ENCODE results near the gene ME1.
"Not testable (repeated sequence)": the region's sequence is repeated elsewhere in the genome, so short reads cannot be mapped to it uniquely, and the experiment has no call there.

The ME1 gene

DNA sequence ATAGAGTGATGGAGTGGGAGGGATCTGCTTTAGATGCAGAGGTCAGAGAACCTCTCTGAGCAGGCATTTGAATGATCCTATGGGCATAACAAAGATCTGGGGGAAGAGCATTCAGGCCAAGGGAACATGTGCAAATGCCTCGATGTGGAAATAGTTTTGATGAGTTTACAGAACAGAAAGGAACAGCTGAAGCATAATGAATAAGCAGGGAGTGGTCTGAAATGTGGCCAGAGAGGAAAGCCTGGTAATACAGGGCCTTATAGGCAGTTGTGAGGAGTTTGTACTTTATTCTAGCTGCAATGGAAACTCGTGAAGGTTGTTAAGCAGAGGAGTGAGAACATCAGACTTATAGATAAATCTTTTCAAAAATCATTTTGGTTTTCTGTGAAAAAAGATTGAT is 33.0 kb upstream of the ME1 start:
- Histone ChIP-seq H3K36me3 (ENCODE audit: control insufficient read depth, insufficient read depth, low read length) (no peaks in the 10 kb centered on the region), H4K8ac (ENCODE audit: low read depth, low read length) (no peak overlapping the region), H2BK15ac (replicated peaks; ENCODE audit: low read depth) (no peak overlapping the region), H2AK5ac (ENCODE audit: low read length) (no peak overlapping the region), H3K9ac (ENCODE audit: low read length) (no peak overlapping the region), H3K4me3 (ENCODE audit: low read length) (no peak overlapping the region), H3K4me2 (ENCODE audit: low read length) (no peak overlapping the region), H3K23ac (ENCODE audit: low read length) (peak overlapping the region; percentile 59), H2BK120ac (ENCODE audit: low read depth, low read length) (no peak overlapping the region), H3K79me2 (ENCODE audit: control insufficient read depth, insufficient read depth, low read length) (no peaks in the 10 kb centered on the region), H3K18ac (ENCODE audit: low read length) (peak overlapping the region; percentile 18), H3K56ac (ENCODE audit: low read length) (no peak overlapping the region), H3K4me1 (ENCODE audit: control insufficient read depth, low read depth, low read length) (peaks cover 4% of the 10 kb centered on the region), H3K79me1 (ENCODE audit: low read length) (no peaks in the 10 kb centered on the region), H2BK5ac (ENCODE audit: low read length) (no peak overlapping the region), H3K4ac (ENCODE audit: low read depth, low read length) (no peak overlapping the region), H3K27ac (ENCODE audit: low read depth, low read length) (no peak overlapping the region), H4K5ac (ENCODE audit: low read length) (no peak overlapping the region), H3K27me3 (ENCODE audit: insufficient read depth, low read length, poor library complexity) (no peaks in the 10 kb centered on the region)
- WGBS (ENCODE audit: extremely low coverage, insufficient coverage, low lambda C conversion rate): no CpG with 5 or more reads among the region's 2 CpGs
- DNase-seq: no peak

DNA sequence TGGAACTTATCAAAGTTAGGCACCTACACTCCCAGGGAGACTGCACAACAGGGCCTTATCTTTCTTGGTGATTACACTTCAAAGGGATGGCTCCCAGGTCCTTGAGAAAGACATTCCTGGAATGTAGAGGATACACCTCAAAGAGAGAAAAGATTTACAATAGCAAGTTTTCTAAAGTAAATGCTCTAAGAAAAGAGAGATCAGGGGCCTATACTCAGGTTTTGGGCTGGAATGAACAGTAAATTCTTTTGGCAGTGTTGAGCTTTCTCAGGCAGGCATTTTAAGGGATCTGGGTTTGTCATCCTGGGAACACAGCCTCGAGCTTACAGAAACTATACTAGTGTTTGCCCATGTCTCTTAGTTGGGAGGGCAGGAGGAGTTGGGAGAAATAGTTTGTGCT is 31.7 kb upstream of the ME1 start:
- H3K56ac ChIP-seq (ENCODE audit: low read length): peak overlapping the region; percentile 69
- H4K8ac ChIP-seq (ENCODE audit: low read depth, low read length): no peak overlapping the region
- no peak overlapping the region for H2BK120ac ChIP-seq (ENCODE audit: low read depth, low read length)
- H3K4me1 ChIP-seq (ENCODE audit: control insufficient read depth, low read depth, low read length): peaks cover 4% of the 10 kb centered on the region
- no peaks in the 10 kb centered on the region for H3K36me3 ChIP-seq (ENCODE audit: control insufficient read depth, insufficient read depth, low read length)
- H3K79me2 ChIP-seq (ENCODE audit: control insufficient read depth, insufficient read depth, low read length): no peaks in the 10 kb centered on the region
- no peak overlapping the region for H2BK15ac ChIP-seq (replicated peaks; ENCODE audit: low read depth)
- no peak overlapping the region for H3K4me2 ChIP-seq (ENCODE audit: low read length)
- H3K18ac ChIP-seq (ENCODE audit: low read length): peak overlapping the region; percentile 71
- H2AK5ac ChIP-seq (ENCODE audit: low read length): no peak overlapping the region
- no peak overlapping the region for H2BK5ac ChIP-seq (ENCODE audit: low read length)
- no peak overlapping the region for H3K4me3 ChIP-seq (ENCODE audit: low read length)
- no peak overlapping the region for H4K5ac ChIP-seq (ENCODE audit: low read length)
- no peak overlapping the region for H3K27ac ChIP-seq (ENCODE audit: low read depth, low read length)
- no peak overlapping the region for H3K23ac ChIP-seq (ENCODE audit: low read length)
- H3K9ac ChIP-seq (ENCODE audit: low read length): no peak overlapping the region
- peak; percentile 92 for DNase-seq
- H3K79me1 ChIP-seq (ENCODE audit: low read length): no peaks in the 10 kb centered on the region
- no peaks in the 10 kb centered on the region for H3K27me3 ChIP-seq (ENCODE audit: insufficient read depth, low read length, poor library complexity)
- no CpG with 5 or more reads among the region's 1 CpG for WGBS (ENCODE audit: extremely low coverage, insufficient coverage, low lambda C conversion rate)
- peak overlapping the region; percentile 20 for H3K4ac ChIP-seq (ENCODE audit: low read depth, low read length)

DNA sequence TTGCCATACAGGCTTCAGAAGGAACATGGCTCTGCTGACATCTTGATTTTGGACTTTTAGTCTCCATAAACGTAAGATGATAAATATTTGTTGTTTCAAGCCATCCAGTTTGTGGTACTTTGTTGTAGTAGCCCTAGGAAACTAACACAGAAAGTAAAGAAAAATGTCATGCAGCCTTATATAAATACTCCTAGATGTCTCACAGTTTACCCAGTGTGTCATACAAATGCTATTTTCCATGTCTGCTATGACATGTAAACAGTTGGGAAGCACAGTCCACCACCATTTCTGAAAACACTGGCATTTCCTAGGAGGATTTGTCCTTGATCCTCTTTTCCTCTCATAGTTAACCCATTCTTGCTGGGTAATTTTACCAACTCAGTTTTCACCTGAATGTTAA is 30.6 kb upstream of the ME1 start:
- Histone ChIP-seq H4K8ac (ENCODE audit: low read depth, low read length) (no peak overlapping the region), H2BK15ac (replicated peaks; ENCODE audit: low read depth) (no peak overlapping the region), H3K9ac (ENCODE audit: low read length) (no peak overlapping the region), H3K36me3 (ENCODE audit: control insufficient read depth, insufficient read depth, low read length) (no peaks in the 10 kb centered on the region), H2AK5ac (ENCODE audit: low read length) (no peak overlapping the region), H3K23ac (ENCODE audit: low read length) (no peak overlapping the region), H3K27ac (ENCODE audit: low read depth, low read length) (no peak overlapping the region), H3K4me1 (ENCODE audit: control insufficient read depth, low read depth, low read length) (peaks cover 4% of the 10 kb centered on the region), H4K5ac (ENCODE audit: low read length) (no peak overlapping the region), H3K56ac (ENCODE audit: low read length) (no peak overlapping the region), H3K4me2 (ENCODE audit: low read length) (no peak overlapping the region), H2BK5ac (ENCODE audit: low read length) (no peak overlapping the region), H3K18ac (ENCODE audit: low read length) (peak overlapping the region; percentile 51), H2BK120ac (ENCODE audit: low read depth, low read length) (peak overlapping the region; percentile 67), H3K4me3 (ENCODE audit: low read length) (no peak overlapping the region), H3K79me2 (ENCODE audit: control insufficient read depth, insufficient read depth, low read length) (no peaks in the 10 kb centered on the region), H3K27me3 (ENCODE audit: insufficient read depth, low read length, poor library complexity) (no peaks in the 10 kb centered on the region), H3K79me1 (ENCODE audit: low read length) (no peaks in the 10 kb centered on the region), H3K4ac (ENCODE audit: low read depth, low read length) (no peak overlapping the region)
- DNase-seq: no peak
- no CpG with 5 or more reads among the region's 1 CpG for WGBS (ENCODE audit: extremely low coverage, insufficient coverage, low lambda C conversion rate)

DNA sequence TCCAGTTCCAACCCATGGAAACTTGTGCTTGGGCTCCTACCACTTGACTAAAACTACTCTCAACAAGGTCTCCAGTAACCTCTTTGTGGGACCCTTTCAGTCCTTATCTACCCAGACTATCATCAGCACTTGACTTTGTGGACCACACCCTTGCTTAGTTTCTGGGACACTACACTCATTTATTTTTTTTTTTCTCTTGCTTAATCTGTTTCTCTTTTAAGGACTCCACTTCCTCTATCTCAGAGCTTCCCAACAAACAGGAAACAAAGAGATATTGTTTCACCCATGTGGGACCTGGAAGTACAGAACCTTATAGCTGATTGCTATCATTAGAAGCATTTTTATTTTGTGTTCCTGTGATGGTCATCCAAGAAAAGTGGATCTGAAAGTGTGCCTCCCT is 28.8 kb upstream of the ME1 start:
- peak overlapping the region; percentile 36 for H2BK15ac ChIP-seq (replicated peaks; ENCODE audit: low read depth)
- H3K36me3 ChIP-seq (ENCODE audit: control insufficient read depth, insufficient read depth, low read length): no peaks in the 10 kb centered on the region
- H3K9ac ChIP-seq (ENCODE audit: low read length): no peak overlapping the region
- H3K18ac ChIP-seq (ENCODE audit: low read length): peak overlapping the region; percentile 80
- no peak overlapping the region for H2BK5ac ChIP-seq (ENCODE audit: low read length)
- H2AK5ac ChIP-seq (ENCODE audit: low read length): no peak overlapping the region
- no peaks in the 10 kb centered on the region for H3K27me3 ChIP-seq (ENCODE audit: insufficient read depth, low read length, poor library complexity)
- H3K56ac ChIP-seq (ENCODE audit: low read length): no peak overlapping the region
- H3K4ac ChIP-seq (ENCODE audit: low read depth, low read length): no peak overlapping the region
- no peak overlapping the region for H3K4me2 ChIP-seq (ENCODE audit: low read length)
- H3K4me1 ChIP-seq (ENCODE audit: control insufficient read depth, low read depth, low read length): peaks cover 4% of the 10 kb centered on the region
- H3K4me3 ChIP-seq (ENCODE audit: low read length): no peak overlapping the region
- H3K79me2 ChIP-seq (ENCODE audit: control insufficient read depth, insufficient read depth, low read length): no peaks in the 10 kb centered on the region
- no peak for DNase-seq
- H3K23ac ChIP-seq (ENCODE audit: low read length): no peak overlapping the region
- no peak overlapping the region for H4K5ac ChIP-seq (ENCODE audit: low read length)
- H3K27ac ChIP-seq (ENCODE audit: low read depth, low read length): no peak overlapping the region
- no peaks in the 10 kb centered on the region for H3K79me1 ChIP-seq (ENCODE audit: low read length)
- H4K8ac ChIP-seq (ENCODE audit: low read depth, low read length): no peak overlapping the region
- H2BK120ac ChIP-seq (ENCODE audit: low read depth, low read length): no peak overlapping the region

DNA sequence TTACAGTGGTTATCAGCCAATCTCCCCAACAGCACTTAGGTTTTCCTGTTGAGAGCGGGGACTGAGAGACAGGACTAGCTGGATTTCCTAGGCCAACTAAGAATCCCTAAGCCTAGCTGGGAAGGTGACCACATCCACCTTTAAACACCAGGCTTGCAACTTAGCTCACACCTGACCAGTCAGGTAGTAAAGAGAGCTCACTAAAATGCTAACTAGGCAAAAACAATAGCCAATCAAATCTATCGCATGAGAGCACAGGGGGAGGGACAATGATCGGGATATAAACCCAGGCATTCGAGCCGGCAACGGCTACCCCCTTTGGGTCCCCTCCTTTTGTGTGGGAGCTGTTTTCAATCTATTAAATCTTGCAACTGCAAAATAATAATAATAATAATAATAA is 19.2 kb upstream of the ME1 start:
- H2AK5ac ChIP-seq (ENCODE audit: low read length); H2BK5ac ChIP-seq (ENCODE audit: low read length); H3K4me2 ChIP-seq (ENCODE audit: low read length); H3K36me3 ChIP-seq (ENCODE audit: control insufficient read depth, insufficient read depth, low read length); H3K79me2 ChIP-seq (ENCODE audit: control insufficient read depth, insufficient read depth, low read length); H3K9ac ChIP-seq (ENCODE audit: low read length); H3K79me1 ChIP-seq (ENCODE audit: low read length); H4K5ac ChIP-seq (ENCODE audit: low read length); H3K4ac ChIP-seq (ENCODE audit: low read depth, low read length); H3K56ac ChIP-seq (ENCODE audit: low read length); H4K8ac ChIP-seq (ENCODE audit: low read depth, low read length); H2BK120ac ChIP-seq (ENCODE audit: low read depth, low read length); H3K18ac ChIP-seq (ENCODE audit: low read length); H3K23ac ChIP-seq (ENCODE audit: low read length); H3K4me3 ChIP-seq (ENCODE audit: low read length); H3K27me3 ChIP-seq (ENCODE audit: insufficient read depth, low read length, poor library complexity); DNase-seq; H3K27ac ChIP-seq (ENCODE audit: low read depth, low read length); H3K4me1 ChIP-seq (ENCODE audit: control insufficient read depth, low read depth, low read length); H2BK15ac ChIP-seq (replicated peaks; ENCODE audit: low read depth): not testable (repeated sequence)
- no CpG with 5 or more reads among the region's 6 CpGs for WGBS (ENCODE audit: extremely low coverage, insufficient coverage, low lambda C conversion rate)

DNA sequence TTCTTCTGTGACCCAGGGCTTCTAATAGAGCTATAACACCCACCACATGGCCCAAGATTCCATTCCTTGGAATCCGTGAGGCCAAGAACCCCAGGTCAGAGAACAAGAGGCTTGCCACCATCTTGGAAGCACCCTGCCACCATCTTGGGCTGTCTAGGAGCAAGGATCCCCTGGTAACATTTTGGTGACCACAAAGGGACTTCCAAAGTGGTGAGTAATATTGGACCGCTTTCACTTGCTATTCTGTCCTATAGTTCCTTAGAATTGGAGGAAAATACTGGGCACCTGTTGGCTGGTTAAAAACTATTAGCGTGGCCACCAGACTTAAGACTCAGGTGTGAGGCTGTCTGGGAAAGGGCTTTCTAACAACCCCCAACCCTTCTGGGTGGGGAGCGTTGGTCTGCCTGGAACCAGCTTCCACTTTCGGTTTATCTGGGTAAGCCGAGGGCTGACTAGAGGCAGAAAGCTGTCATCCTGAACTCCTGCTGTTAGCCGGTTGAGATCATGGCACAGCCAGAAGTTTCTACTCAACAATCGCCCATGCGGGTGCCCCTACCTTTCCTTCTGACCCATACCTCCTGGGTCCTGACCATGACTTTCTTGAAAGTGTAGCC is 13.3 kb upstream of the ME1 start:
- WGBS (ENCODE audit: extremely low coverage, insufficient coverage, low lambda C conversion rate): no CpG with 5 or more reads among the region's 9 CpGs
- H3K56ac ChIP-seq (ENCODE audit: low read length); H2BK15ac ChIP-seq (replicated peaks; ENCODE audit: low read depth); H3K27me3 ChIP-seq (ENCODE audit: insufficient read depth, low read length, poor library complexity); H4K5ac ChIP-seq (ENCODE audit: low read length); DNase-seq; H3K79me2 ChIP-seq (ENCODE audit: control insufficient read depth, insufficient read depth, low read length); H4K8ac ChIP-seq (ENCODE audit: low read depth, low read length); H3K9ac ChIP-seq (ENCODE audit: low read length); H3K4me2 ChIP-seq (ENCODE audit: low read length); H3K27ac ChIP-seq (ENCODE audit: low read depth, low read length); H3K4me1 ChIP-seq (ENCODE audit: control insufficient read depth, low read depth, low read length); H2BK5ac ChIP-seq (ENCODE audit: low read length); H3K18ac ChIP-seq (ENCODE audit: low read length); H3K23ac ChIP-seq (ENCODE audit: low read length); H2BK120ac ChIP-seq (ENCODE audit: low read depth, low read length); H3K4ac ChIP-seq (ENCODE audit: low read depth, low read length); H3K79me1 ChIP-seq (ENCODE audit: low read length); H3K36me3 ChIP-seq (ENCODE audit: control insufficient read depth, insufficient read depth, low read length); H3K4me3 ChIP-seq (ENCODE audit: low read length); H2AK5ac ChIP-seq (ENCODE audit: low read length): not testable (repeated sequence)

Measured in mesendoderm (in vitro differentiated cells).